HG03460 (cell line): Measurements from ENCODE around the gene CRB2.

ENCODE experiments used
- ATAC-seq: cut with Tn5 transposase; IDR thresholded peaks from one replicate; pipeline ENCODE4 v1.9.1; 2021; ENCODE audit not compliant: unreplicated experiment

The CRB2 gene

DNA sequence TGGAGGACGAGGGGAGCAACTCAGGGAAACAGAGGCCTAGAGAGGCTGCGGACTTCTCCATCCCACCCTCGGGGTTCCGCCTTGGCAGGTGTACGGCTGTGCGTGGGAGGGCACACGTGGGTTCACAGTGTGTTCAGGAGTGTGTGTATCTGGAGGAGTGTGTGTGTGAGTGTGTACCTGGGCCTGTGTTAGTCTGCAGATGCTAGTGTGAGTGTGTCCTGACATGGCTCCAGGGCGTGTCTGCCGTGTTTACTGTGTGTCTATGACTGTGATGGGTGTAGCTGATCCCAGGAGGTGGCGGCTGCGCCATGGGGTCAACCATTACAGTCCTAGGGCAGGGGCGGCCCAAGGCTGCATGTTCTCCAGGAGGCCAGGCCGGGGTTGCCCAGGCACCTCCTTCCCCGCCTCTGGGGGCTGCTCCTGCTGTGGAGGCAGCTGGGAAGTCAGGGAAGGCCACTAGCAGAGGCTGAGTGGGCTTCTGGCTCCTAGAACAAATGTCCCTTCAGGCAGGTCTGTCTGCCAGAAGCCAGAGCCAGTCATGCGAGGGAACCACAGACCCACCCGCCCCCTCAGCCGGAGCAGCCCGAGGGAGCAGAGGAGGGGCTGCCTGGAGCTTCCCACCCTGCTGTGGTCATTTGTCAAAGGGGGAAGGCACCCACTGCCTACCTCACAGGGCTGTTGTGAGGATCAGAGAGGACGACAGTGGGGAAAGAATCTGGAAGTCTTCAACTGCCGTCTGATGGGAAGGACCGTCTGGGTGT, 21.4 kb downstream of the CRB2 start:
- ATAC-seq, result no peak

DNA sequence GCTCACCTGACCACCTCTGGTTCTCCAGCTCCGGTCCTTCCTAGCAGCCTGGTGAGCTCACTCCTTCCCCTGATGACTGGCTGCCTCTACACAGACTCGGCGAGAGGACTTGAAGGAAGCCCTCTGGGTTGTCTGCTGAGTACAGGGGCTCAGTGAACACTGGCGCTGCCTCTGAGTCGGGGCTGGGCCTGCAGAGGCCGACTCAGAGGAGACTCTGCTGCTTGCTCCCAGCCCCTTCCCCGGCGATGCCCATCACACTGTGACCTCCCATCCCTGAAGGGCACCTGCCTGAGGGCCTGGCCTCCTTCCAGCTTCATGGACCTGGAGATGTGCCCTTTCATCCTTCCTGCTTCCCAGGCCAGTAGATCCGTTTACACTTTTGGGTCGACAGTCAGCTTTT, 22.0 kb downstream of the CRB2 start:
- no peak for ATAC-seq

GRCh38 chr9:123378956-123379660, 23.1 kb downstream of the CRB2 start:
- no peak for ATAC-seq

- no peak for ATAC-seq
Measured at GRCh38 chr9:123380852-123381705, 25.1 kb downstream of the CRB2 start.

GRCh38 chr9:123382653-123383511, 26.9 kb downstream of the CRB2 start:
- no peak for ATAC-seq

DNA sequence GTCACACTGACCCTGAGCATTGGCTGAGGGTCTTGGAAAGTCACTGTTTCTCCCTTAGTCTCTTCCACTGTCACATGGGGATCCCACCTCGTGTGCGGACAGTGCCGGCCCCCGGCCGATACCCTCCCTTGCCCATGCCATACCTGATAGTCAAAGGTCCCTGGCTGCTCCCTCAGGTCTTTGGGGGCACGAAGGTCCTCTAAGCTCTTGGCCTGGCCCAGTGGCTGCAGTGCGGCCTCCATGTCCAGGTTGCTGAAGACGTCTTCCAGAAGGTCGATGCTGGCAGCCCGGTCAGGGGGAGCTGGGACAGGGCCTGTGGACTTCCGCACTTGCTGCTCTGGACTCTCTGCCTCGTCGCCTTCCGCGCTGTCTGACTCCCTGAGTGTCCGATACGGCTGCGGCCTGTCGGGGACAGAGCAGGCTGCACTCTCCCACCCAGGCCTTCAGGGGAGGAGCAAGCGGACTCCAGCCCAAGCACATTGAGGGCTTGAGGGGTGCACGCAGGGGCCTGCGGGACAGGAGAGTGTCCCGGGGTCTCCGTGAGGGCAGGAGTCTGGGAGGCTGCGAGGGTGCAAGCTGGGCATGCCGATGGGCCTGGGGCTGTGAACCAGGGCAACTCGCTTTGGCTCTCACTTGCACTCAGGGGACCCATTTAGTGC, 27.6 kb downstream of the CRB2 start:
- no peak for ATAC-seq

- ATAC-seq, result no peak
Measured at GRCh38 chr9:123387686-123388085, 31.7 kb downstream of the CRB2 start.

GRCh38 chr9:123389070-123389469, 33.1 kb downstream of the CRB2 start:
- ATAC-seq, result no peak

GRCh38 chr9:123389698-123390097, 33.7 kb downstream of the CRB2 start:
- ATAC-seq, result no peak

- no peak for ATAC-seq
Measured at GRCh38 chr9:123390337-123391135, 34.5 kb downstream of the CRB2 start.

DNA sequence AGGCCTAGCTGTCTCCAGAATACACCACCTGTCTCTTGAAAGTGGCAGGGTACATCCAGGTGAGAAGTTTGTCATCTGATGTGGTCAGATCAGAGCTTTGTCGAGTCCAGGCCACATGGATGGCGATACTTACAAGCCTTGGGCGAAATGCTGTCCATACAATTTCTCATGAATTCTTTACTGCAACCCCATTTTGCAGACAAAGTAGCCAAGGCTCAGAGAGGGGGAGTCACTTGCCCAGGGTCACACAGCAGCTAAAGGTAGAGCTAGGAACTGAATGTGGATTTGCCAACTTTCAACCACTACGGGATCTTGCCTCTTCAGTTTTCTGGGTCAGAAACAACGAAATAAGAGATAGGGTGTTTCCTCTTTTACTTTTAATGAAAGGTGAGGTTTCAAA, 35.2 kb downstream of the CRB2 start:
- ATAC-seq, result no peak

GRCh38 chr9:123391946-123392345, 35.9 kb downstream of the CRB2 start:
- no peak for ATAC-seq

DNA sequence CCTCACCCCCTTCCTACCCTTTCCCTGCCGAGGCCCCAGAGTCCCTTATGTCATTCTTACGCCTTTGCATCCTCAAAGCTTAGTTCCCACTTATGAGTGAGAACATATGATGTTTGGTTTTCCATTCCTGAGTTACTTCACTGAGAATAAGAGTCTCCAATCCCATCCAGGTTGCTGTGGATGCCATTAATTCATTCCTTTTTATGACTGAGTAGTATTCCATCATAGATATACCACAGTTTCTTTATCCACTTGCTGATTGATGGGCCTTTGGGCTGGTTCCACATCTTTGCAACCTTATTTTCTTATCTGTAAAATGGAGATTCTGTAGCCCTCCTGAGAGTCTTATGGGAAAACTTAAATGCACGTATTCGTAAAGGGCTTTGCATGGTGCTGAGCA, 36.8 kb downstream of the CRB2 start:
- no peak for ATAC-seq

DNA sequence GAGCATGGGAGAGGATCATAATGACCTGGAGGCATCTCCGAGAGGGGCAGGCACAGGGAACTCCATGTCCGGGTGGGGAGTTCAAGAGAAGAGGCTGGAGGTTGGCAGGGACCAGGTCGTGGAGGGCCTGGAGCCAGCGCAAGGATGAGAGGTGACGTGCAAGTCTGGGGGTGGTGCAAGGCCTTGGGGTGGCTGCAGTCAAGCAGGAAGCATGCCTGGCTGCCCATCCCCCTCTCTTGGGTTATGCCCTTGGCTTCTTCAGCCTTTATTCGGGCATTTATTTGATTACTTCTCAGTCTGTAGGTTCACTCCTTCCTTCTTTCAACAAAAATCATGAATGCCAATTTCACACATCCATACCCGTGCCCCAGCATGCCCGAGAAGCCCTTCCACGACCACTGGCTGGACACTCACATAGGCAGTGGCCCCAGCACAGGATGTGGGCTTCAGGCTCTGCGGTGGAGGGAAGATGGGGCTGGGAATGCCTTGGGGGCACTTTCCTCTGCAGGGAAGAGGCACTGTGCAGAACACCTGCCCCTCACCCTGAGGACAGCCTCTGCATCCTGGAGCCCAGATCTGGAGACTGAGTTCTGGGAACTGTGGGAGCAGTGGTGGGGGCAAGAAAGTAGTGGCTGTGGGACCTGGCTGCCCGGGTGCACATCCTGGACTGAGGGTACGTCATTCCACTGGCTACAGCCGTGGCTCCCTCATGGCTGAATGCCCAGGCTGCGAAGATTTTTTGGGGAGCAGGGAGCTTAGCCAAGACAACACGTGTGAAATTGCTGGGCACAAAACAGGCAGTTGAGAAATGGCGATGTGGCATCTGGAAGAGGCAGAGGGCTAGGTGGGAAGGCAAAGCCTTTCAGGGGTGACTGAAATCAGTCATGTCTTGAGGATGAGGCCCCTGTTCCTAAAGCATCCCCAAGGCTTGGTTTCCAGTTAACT, 38.6 kb downstream of the CRB2 start:
- ATAC-seq, result no peak

- no peak for ATAC-seq
Measured at GRCh38 chr9:123395276-123395688, 39.3 kb downstream of the CRB2 start.

- ATAC-seq, result no peak
Measured at GRCh38 chr9:123395689-123396511, 39.9 kb downstream of the CRB2 start.

GRCh38 chr9:123397975-123398374, 42.0 kb downstream of the CRB2 start:
- no peak for ATAC-seq
